Activated gamma-delta T cell (primary cell): ENCODE results near the gene DCLK1.

Experiments
- DNase-seq: peaks from one replicate; lab custom pipeline; 2025; lab: John Stamatoyannopoulos, UW

DCLK1 gene

GRCh38 chr13:35832551-35832950 lies 298.6 kb downstream of the DCLK1 start:
- no peak for DNase-seq

- no peak for DNase-seq
Measured at GRCh38 chr13:35830850-35831450, 300.2 kb downstream of the DCLK1 start.

- no peak for DNase-seq
Measured at GRCh38 chr13:35826626-35827254, 304.4 kb downstream of the DCLK1 start.

GRCh38 chr13:35824825-35825224 lies 306.4 kb downstream of the DCLK1 start:
- no peak for DNase-seq

DNA sequence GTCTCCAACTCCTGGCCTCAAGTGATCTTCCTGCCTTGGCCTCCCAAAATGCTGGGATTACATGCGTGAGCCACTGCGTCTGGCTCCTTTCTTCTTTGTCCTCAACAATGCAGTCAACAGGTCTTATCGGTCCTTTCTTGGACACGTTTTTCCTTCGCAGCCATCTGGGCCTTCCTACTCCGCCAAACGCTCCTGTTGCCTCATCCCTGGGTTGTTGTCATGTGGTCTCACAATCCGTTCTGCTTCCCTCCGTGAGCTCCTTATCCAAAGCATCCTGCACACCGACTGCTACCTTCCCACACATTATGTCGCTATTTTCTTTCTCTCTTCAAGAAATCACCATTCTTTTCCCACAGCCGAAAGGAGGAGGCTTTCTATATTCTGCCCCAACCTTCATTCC lies 306.8 kb downstream of the DCLK1 start:
- DNase-seq: no peak

DNA sequence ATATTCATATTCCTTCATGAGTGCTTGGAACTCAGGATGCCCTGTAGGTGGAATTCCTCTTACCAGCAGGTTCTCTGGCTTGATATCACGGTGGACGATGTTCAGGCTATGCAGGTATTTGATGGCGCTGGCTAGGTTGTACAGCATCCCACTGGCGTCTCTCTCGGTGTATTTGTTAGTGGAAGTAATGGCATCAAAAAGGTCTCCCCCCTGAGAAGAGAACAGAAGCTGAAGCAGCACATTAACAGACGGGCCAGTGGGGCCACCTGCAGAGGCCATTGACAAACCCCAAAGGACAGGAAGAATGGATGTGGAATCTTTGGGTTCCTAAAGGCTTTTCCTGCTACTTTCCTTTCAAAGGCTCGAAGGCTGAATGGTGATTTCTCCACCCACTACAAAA lies 308.5 kb downstream of the DCLK1 start:
- no peak for DNase-seq

DNA sequence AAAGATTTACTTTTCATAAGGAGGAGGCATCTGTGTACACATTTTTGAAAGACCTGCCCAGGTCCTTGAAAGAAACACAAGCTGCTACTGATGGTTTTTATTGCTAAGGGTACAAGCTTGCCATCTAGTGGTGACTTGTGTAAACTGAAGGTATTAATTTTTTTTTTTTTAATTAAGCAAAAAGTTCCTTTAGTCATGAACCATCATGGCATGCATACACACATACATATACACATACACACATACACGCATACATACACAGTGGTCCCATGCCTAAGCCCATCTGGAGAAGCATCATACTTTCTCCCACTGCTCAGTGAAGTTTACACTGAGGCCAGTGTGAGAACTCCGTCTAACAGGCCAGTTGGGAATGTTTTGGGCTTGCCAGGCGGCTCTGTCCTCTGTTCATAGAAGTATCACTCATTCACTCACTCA lies 312.5 kb downstream of the DCLK1 start:
- DNase-seq: no peak

- DNase-seq: no peak
Measured at GRCh38 chr13:35817642-35818607, 313.3 kb downstream of the DCLK1 start.

GRCh38 chr13:35814605-35815011 lies 316.6 kb downstream of the DCLK1 start:
- DNase-seq: no peak

GRCh38 chr13:35812736-35813135 lies 318.4 kb downstream of the DCLK1 start:
- DNase-seq: no peak

DNA sequence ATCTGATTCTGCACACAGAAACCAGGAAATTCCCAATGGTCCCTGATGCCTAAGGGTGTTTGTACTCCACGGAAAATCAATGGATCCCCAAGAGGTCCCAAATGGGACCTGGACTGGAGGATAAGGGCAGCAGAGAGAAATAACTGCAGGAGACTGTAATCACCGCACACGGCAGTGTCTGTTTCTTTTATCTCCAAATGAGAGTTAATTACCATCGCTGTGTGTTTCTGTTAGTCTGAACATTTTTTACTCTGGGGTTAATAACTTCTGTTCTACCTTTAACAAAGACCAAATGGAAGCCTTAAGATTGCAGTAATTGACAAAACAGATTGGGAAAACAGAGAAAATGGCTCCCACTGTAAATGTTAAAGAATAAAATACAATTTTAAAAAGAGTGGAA lies 320.9 kb downstream of the DCLK1 start:
- DNase-seq: no peak

GRCh38 chr13:35808846-35809245 lies 322.3 kb downstream of the DCLK1 start:
- no peak for DNase-seq

GRCh38 chr13:35804901-35805300 lies 326.3 kb downstream of the DCLK1 start:
- DNase-seq: no peak

DNA sequence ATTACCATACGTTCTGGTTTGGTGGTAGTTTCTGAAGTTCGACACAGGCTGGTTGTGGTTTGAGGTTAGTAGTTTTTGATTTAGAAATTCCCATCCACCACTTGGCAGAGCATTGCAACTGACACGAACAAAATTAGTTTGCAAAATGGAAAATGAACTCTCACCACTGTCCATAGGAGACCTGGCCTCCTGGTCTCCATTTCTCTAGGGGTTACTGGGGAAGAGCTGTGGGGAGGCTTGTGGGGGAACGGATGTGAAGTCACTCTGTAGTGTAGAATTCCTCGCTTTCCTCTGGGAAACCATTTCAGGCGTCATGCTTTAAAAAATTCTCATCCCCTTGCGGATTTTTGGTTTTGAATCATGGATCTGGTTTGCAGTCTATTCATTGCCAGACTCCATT lies 333.2 kb downstream of the DCLK1 start:
- DNase-seq: no peak

GRCh38 chr13:35797244-35797643 lies 333.9 kb downstream of the DCLK1 start:
- DNase-seq: no peak

DNA sequence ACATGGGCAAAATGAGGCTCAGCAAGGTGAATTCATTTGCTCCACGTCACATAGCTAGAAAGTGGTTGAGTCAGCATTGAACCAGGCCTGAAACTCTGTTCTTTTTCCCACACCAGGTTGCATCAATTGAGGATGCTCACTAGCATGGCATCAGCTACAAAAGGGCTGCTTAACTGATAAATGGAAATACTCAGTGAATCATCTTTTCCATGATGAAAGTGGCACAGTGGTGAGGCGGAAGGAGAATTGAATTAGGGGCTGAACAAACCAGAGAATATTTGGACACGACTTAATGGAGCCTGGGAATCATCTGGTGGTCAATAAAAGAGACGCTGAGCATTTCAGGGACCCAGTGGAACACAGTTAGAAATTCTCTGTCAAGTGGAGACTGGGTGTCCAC lies 334.6 kb downstream of the DCLK1 start:
- DNase-seq: no peak

DNA sequence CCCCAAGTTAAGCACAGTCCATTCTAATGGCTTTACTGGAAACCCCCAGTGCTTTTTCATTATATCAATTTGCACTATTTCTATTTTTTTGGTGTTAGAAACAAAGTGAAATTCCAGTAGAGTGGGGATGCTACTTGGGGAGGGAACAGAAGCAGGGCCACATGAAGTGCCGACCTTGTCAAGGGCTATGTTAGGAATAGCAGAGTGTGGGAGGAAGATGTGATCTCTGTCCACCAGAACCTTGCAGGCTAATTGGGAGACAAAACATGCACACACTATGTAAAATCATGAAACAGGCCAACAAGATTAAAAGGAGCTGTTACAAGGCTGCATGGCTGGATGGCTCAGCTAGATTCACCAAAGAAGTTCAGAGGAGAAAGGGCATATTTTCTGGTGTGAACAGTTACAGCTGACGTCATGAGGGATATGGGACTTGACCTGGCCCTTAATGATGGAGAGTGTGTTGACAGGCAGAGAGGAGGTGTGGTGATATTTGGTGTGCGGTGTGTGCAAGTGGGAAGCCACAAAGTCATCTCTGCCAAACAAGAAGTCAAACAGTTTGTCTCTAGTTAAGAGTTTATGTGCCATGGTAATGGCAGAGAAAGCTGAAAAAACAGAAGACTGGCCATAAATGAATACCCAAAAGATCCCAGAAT lies 336.3 kb downstream of the DCLK1 start:
- no peak for DNase-seq

DNA sequence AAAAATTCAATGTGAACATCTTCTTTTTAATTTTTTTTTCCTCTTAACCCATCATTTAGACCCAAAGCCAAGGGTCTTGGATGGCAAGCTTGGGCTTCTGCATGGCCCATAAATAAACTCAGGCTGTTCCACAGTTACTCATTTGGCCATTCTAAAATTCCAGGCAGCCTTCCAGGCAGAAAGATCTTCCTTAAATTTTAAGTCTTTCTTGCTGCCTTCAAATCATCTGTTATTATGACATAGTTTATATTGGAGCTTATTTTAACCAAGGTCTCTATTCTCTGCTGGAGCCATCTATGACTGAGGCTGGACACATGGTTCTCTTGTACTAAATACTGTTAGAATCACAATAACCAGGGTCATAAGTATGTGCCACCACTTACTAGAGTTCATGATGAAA lies 337.4 kb downstream of the DCLK1 start:
- DNase-seq: no peak

DNA sequence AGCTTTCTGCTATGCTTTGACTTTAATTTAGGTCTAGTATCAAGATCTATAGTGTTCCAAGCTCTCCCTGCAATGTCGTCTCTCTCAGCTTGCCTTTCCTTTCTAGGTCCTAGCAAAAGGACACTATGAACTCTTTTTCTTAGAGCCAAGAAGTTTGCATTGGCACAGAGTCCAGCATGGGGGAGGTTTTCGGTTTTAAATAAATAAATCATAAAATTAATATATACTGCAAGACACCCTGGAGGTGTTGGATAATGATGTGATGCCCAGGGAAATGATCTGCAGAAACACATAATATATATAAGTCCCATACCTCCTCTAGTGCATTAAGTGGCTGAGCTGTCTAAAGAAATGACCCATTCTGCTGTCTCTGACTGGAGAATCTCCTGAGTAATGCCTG lies 338.3 kb downstream of the DCLK1 start:
- no peak for DNase-seq

- no peak for DNase-seq
Measured at GRCh38 chr13:35792021-35792420, 339.2 kb downstream of the DCLK1 start.

DNA sequence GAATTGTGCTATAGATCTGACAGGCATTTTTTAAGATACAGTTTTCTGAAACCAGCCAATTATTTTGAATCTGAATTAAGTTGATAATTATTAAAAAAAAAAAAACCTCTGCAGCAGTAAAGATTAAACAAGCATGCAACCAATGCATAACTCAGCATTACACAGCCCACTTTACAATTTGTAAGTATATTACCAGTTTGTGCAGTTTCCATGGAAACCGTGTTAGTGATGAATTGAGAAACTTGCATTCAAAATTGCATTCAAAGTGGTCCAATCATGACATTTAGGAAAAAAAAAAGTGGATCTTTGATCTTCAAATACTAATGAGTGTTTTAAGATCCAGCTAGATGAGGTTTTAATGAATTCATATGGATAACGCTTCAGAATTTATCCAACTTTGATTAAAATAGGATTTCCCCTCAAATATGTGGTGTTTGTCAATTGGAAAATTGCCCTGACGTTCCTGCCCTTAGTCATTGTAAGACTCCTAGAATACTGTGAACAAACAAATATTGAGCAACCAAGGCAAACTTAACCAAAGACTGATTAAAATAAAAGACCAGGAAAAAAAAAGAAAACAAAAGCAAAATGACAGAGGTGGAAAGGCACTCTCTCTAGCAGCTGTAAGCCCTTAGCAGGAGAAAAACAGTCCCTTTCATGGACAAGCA lies 339.9 kb downstream of the DCLK1 start:
- no peak for DNase-seq
